OCI-LY7 (cell line): ENCODE data around the gene ARHGEF10L.

Experiments used
- CTCF ChIP-seq: fragments of 200-600 bp; sonication (generic); conservative IDR thresholded peaks from 2 replicates; pipeline ENCODE4 v1.5.1; 2014; ENCODE audit warnings: mild to moderate bottlenecking, antibody characterized with exemption, low read length, moderate library complexity, mixed read lengths
- EZH2phosphoT487 ChIP-seq: fragments of 200-600 bp; sonication (generic); IDR thresholded peaks from 2 replicates; pipeline ENCODE4 v1.6.1; 2018; ENCODE audit warnings: low read depth, borderline replicate concordance, mild to moderate bottlenecking, mixed run types, antibody characterized with exemption, low read length, moderate library complexity, mixed read lengths

- peak; percentile 62 for TF ChIP-seq CTCF
- no peak for TF ChIP-seq EZH2phosphoT487
These were observed 90.0 kb downstream of the ARHGEF10L start for GRCh38 chr1:17629460-17629859.
